AG04449 (cell line): ENCODE measurements around the gene PSMA7.
"Not testable (repeated sequence)": the region's sequence is repeated elsewhere in the genome, so short reads cannot be mapped to it uniquely, and the experiment has no call there.

Experiments
- CTCF ChIA-PET: fragments of 350-600 bp; formaldehyde crosslinking; extraction: SDS; loops from one replicate; lab custom pipeline; 2021; ENCODE audit warnings: antibody characterized with exemption; lab: Yijun Ruan, JAX
- POLR2A ChIA-PET: fragments of 400-600, 350-600 bp; formaldehyde crosslinking; extraction: SDS; loops from one replicate; lab custom pipeline; 2020; ENCODE audit warnings: antibody characterized with exemption, inconsistent platforms; lab: Yijun Ruan, JAX
- DNase-seq: peaks from one replicate; pipeline ENCODE4 v3.0.0-alpha.2; 2010; ENCODE audit warnings: low read depth, low spot score
- H3K4me3 ChIP-seq: 2 replicates; pipeline ENCODE4 v1.5.1; 2011; ENCODE audit warnings: low read depth, mild to moderate bottlenecking, control low read depth, low read length
- TF ChIP-seq, protein P1 (sequence below): IDR thresholded peaks from one replicate; pipeline ENCODE4 v1.5.1; 2011; ENCODE audit warnings: mild to moderate bottlenecking, moderate library complexity, low read length, control low read depth, inconsistent platforms; ENCODE audit not compliant: insufficient read depth; ENCODE audit errors: missing control alignments

PSMA7 gene

DNA sequence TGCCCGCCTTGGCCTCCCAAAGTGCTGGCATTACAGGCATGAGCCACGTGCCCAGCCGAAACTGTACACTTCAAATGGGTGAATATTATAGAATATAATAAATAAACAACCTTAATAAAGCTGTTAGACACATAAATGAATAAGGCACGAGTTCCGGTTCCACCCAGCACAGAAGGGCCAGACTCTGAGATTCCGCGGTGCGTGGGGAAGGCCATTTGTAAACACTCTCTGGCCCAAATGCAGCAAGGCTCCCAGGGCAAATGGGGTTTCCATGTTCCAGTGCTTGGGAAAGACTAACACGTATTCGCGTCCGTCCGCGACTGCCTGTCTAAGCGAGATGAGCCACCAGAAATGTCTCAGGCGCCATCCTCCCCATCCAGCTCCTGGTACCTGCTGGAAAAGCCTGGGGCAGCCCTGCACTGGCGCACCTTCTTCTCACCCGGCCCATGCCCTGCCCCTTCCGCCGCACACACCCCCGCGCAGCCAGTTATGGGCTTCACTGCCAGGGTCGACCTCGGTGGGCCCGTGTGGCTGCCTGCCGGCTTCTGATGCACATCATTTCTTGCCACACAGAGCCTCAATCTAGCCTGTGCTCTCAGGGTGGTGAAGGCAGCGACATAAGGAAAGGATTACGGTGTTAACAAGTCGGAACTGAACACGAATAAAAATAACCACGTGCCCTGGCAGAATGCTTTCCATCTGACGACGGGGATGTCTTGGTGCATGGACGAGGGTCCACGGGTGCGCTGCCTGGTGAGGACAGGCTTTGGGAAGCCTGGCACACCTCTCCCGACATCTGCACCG is 26.4 kb downstream of the PSMA7 start:
- DNase-seq, result no peak
- ChIA-PET CTCF (interaction anchor here (1.0 kb wide), 1 partner anchor 106 kb away, joined by 3 read pairs; no protein-coding TSS in a partner anchor), POLR2A (no interaction called here)
- no peak overlapping the region for H3K4me3 ChIP-seq
- TF ChIP-seq, protein P1, sequence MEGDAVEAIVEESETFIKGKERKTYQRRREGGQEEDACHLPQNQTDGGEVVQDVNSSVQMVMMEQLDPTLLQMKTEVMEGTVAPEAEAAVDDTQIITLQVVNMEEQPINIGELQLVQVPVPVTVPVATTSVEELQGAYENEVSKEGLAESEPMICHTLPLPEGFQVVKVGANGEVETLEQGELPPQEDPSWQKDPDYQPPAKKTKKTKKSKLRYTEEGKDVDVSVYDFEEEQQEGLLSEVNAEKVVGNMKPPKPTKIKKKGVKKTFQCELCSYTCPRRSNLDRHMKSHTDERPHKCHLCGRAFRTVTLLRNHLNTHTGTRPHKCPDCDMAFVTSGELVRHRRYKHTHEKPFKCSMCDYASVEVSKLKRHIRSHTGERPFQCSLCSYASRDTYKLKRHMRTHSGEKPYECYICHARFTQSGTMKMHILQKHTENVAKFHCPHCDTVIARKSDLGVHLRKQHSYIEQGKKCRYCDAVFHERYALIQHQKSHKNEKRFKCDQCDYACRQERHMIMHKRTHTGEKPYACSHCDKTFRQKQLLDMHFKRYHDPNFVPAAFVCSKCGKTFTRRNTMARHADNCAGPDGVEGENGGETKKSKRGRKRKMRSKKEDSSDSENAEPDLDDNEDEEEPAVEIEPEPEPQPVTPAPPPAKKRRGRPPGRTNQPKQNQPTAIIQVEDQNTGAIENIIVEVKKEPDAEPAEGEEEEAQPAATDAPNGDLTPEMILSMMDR, result no peak

DNA sequence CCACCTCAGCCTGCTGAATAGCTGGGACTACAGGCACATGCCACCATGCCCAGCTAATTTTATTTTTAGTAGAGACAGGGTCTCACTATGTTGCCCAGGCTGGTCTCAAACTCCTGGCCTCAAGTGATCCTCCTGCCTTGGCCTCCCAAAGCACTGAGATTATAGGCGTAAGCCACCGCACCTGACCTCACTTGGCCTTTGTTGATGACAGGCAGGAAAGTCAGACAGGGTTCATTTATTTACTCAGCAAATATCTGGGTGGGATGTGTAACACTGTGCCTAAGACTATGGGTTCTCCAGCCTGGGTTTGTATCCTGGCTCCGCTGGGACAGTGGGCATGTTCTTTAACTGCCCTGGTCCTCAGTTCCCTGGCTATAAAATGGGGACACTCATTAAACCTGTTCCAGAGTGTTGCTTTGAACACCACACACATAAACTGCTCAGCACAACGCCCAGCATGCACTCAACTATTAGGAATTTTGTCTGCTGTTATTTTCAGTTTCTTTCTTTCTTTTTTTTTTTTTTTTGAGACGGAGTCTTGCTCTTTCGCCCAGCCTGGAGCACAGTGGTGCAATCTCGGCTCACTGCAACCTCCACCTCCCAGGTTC is 27.3 kb downstream of the PSMA7 start:
- CTCF ChIA-PET, result interaction anchor here (1.0 kb wide), 1 partner anchor 105 kb away, joined by 3 read pairs; no protein-coding TSS in a partner anchor
- POLR2A ChIA-PET, H3K4me3 ChIP-seq, DNase-seq: not testable (repeated sequence)

DNA sequence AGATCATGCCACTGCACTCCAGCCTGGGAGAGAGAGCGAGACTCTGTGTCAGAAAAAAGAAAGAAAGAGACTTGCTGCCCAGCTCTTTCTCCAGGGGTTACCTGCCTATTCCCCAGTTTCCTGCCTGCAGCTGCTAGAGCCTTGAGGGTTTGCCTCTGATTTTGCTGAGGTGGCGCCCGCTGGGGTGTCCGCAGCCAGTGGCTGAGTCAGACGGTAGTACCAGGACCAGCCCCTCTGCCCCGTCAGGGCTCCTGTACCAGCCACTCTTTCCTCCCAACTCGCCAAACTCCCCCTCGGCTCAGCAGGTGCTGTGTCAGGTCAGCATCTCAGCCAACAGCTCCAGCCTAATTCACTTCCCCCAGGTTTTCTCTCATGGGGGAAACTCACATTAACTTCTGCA is 28.3 kb downstream of the PSMA7 start:
- no peak overlapping the region for H3K4me3 ChIP-seq
- TF ChIP-seq, protein P1, result no peak
- ChIA-PET POLR2A (no interaction called here), CTCF (interaction anchor here (0.6 to 1.3 kb wide), 2 partner anchors 20 to 517 kb away, joined by 3 read pairs; no protein-coding TSS in a partner anchor)
- no peak for DNase-seq

DNA sequence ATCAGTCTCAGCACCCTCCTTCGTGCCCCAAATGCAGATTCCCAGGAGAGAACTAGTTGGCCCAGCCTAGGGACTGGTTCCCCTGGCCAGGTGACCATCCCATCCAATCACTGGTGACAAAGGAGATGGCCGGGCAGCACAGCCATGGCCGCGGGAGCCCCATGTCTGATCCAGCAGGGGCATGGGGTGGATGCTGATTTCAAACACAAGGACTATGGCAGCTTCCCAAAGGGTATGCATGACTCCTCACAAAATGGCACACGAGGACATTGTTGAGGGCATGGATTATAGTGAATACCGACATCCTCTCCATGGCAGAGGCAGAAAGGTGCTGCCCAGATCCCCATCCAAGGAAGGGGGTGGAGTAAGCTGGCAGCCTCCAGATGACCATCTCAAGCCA is 30.8 kb downstream of the PSMA7 start:
- TF ChIP-seq, protein P1, result no peak
- H3K4me3 ChIP-seq, result no peak overlapping the region
- ChIA-PET CTCF (no interaction called here), POLR2A (no interaction called here)
- no peak for DNase-seq

DNA sequence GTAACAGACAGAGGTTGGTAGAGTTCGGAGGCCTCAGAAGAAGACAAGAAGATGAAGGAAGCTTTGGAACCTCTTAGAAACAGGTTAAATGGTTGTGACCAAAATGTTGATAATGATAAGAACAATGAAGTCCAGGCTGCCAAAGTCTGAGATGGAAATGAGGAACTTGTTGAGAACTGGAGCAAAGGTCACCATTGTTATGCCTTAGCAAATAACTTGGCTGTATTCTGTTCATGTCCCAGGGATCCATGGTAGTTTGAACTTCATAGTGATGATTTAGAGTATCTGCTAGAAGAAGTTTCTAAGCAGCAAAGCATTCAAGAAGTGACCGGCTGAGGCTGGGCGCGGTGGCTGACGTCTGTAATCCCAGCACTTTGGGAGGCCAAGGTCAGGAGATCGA is 32.0 kb downstream of the PSMA7 start:
- H3K4me3 ChIP-seq, result no peak overlapping the region
- ChIA-PET CTCF (interaction anchor here (1.3 kb wide), 1 partner anchor 26 kb away, joined by 3 read pairs; no protein-coding TSS in a partner anchor), POLR2A (no interaction called here)
- TF ChIP-seq, protein P1, result no peak
- DNase-seq, result no peak

DNA sequence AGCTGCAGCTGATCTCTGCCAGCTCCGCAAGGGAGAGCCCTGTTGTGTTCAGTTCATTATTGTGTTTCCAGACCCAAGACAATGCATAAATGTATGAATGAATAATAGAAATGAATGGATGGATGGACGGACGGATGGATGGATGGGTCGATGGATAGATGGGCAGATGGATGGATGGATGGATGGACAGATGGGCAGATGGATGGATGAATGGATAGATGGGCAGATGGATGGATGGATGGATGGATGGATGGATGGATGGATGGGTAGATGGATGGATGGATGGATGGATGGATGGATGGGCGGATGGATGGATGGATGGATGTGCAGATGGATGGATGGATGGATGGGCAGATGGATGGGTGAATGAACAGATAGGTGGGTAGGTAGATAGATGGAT is 37.6 kb downstream of the PSMA7 start:
- H3K4me3 ChIP-seq, result no peak overlapping the region
- ChIA-PET POLR2A (no interaction called here), CTCF (no interaction called here)
- TF ChIP-seq, protein P1, result no peak
- no peak for DNase-seq
